Measurements from ENCODE around the gene ARHGAP1.

ARHGAP1 gene

DNA sequence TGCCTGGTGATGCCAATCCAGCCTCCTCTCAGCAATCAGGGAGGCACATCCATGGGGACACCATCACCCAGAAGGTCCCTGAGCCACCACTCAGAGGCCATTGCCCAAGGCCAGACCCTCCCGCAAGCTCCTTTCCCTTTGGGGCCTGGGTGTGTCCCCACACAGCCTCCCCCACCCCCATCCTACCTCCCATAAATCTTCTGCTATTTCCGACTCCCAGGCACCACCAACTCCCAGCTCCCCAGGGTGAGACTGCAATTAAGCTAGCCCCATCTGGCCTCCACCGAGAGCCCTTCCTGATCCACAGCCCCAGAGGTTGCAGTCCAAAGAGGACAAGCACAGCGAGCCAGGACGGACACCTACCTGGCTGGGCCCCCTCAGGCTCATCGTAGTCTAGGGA lies 6.3 kb downstream of the ARHGAP1 start:
- DNase-seq (ENCODE audit: low read depth), result no peak

DNA sequence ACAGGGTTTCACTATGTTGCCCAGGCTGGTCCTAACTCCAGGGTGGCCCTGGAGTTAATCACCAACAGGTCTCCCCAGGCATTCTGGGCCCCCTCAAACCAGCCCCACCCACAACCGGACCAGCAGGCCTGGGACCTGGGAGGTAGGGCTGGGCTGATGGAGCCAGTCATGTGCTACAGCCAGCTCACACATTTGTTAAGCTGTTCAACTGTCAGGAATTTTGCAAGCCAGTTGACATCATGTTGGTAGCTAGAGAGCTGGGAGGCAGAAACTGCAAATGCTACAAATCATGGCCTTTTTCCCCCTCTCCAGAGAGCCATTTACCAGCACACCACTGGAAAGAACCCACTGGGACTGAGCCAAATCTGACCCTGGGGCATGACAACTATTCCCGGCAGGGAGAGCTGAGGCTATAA lies 6.8 kb downstream of the ARHGAP1 start:
- no peak for DNase-seq (ENCODE audit: low read depth)

GRCh38 chr11:46692450-46692849 lies 8.0 kb downstream of the ARHGAP1 start:
- DNase-seq (ENCODE audit: low read depth), result no peak

- no peak for DNase-seq (ENCODE audit: low read depth)
Measured at GRCh38 chr11:46690702-46691101, 9.7 kb downstream of the ARHGAP1 start.

GRCh38 chr11:46686886-46687795 lies 13.3 kb downstream of the ARHGAP1 start:
- DNase-seq (ENCODE audit: low read depth), result no peak

DNA sequence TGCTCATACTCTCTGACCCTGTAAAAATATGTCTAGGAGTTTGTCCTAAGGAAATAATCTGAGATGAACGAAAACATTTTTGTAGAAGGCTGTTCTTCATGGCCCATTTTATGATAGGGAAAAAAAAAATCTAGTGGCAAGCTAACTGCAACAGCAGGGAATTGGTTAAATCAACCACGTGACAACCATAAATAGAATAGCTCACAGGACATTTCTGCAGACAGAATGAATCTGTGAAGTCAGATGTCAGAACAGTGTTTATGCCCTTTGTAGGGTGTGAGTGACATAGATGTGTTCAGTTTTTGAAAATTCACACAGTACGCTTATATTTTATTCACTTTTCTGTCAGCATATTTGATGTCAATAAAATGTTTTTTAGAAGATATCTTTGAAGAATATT lies 16.1 kb downstream of the ARHGAP1 start:
- DNase-seq (ENCODE audit: low read depth), result no peak

DNA sequence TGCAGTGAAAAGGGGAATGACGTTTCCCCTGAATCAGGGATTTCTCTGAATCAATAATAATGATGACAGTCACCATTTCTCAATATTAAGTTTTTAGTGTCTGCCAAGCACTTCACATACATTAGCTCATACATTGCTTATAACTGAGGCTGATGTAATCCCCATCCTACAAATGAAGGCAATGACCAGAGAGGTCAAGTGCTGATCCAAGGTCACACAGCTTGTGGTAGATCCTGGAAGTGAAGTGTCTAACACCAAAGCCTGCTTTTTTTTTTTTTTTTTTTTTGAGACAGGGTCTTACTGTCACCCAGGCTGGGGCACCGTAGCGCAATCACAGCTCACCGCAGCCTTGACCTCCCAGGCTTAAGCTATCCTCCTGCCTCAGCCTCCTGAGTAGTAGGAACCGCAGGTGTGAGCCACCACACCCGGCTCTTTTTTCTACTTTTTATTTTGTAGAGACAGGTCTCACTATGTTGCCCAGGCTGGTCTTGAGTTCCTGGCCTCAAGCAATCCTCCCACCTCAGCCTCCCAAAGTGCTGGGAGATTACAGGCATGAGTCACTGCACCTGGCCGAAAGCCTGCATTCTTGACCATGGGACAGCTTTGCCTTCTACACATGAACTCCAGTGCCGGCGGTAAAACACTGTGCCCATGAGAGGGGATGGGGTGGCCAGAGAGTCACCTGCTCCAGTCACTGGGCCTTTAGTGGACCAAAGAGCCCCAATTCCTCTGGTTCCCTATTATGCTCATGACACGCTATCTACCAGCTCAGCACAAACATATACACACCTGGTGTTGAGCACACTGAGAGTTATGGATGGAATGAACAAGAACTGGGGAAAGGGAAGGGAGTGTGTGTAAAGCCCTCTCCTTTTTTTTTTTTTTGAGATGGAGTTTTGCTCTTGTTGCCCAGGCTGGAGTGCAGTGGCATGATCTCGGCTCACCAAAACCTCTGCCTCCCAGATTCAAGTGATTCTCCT lies 17.4 kb downstream of the ARHGAP1 start:
- DNase-seq (ENCODE audit: low read depth), result no peak

DNA sequence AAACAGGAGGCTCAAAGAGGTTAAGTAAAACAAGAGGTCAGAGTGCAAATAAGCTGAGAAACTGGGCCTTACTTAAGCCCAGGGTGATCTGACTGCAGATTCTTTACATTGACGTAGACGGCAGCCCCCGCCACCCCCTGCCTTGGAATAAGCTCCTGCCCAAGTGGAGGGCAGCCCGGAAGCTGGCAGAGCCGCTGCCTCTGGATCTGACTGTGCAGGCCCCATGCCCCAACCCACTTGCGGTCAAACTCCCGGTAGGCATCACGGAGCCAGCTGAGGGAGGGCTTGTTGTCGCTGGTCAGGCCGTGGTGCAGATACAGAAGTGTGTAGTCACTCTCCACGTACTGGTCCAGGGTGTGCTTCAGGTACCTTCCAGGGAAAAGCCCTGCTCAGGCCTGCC lies 18.6 kb downstream of the ARHGAP1 start:
- no peak for DNase-seq (ENCODE audit: low read depth)

DNA sequence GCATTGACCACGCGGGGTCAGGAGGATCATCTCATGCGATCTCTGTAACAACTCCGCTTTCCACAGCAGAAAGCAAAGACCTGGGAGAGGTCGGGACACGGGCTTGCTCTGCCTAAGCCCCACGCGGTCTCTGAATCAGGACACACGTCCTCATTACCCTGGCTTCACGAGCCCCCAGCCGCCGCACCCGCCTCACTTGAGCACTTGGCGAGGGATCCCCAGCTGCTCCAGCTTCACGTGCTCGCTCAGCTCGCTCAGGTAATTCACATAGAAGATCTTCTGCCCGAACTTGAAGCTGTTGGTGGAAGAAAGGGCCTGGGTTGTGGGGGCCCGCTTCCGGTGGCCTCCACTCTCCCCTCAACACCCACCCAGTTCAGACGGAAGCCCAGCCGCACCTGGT lies 19.6 kb downstream of the ARHGAP1 start:
- no peak for DNase-seq (ENCODE audit: low read depth)

DNA sequence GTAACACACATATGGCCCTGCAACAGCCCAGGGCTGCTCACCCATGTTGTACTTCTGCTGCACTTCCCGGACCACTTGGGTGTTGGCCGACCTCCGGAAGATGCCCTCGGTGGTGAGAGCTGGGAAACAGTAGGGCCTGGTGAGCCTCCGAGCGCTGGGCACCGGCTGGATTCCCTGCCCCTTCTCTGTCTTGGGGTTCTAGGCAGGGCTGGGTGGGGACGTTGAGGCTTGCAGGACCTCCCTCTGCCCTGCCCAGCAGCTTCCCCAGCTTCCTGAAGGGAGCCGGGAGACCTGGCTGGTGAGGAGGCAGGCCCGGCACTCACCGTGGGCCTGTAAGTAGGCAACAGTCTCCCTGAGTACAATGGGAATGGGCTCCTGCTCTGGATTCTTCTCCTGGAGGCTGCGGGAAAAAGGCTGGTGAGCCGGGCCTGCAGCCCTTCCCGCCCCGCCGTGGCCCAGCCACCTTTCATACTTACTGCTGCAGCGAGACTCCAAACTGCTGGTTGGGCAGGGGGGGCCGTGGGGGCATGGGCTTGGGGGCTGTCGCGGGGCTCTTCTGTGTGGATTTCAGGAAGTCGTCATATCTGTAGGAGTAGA lies 20.2 kb downstream of the ARHGAP1 start:
- DNase-seq (ENCODE audit: low read depth), result no peak

GRCh38 chr11:46679241-46680163 lies 20.9 kb downstream of the ARHGAP1 start:
- DNase-seq (ENCODE audit: low read depth), result no peak

DNA sequence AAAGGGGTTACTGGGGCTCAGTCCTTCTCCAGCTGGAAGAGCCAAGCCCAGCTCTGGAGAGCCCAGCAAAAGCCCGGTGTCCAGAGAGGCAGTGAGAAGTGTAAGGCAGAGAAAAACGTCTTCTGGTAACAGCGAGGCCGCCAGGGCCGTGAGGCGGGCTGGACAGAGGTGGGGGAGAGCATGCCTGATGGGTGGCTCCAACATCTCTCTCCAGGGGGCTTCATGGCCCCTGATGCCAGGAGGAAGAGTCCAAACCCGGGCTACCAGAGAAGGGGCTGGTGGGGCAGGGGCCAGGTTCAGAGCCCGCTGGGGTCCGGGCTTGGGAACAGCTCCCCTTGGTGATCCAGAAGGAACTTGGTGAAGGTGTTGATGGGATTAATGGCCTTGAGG lies 21.7 kb downstream of the ARHGAP1 start:
- no peak for DNase-seq (ENCODE audit: low read depth)

- no peak for DNase-seq (ENCODE audit: low read depth)
Measured at GRCh38 chr11:46677991-46678740, 22.3 kb downstream of the ARHGAP1 start.

- no peak for DNase-seq (ENCODE audit: low read depth)
Measured at GRCh38 chr11:46677169-46677568, 23.2 kb downstream of the ARHGAP1 start.

DNA sequence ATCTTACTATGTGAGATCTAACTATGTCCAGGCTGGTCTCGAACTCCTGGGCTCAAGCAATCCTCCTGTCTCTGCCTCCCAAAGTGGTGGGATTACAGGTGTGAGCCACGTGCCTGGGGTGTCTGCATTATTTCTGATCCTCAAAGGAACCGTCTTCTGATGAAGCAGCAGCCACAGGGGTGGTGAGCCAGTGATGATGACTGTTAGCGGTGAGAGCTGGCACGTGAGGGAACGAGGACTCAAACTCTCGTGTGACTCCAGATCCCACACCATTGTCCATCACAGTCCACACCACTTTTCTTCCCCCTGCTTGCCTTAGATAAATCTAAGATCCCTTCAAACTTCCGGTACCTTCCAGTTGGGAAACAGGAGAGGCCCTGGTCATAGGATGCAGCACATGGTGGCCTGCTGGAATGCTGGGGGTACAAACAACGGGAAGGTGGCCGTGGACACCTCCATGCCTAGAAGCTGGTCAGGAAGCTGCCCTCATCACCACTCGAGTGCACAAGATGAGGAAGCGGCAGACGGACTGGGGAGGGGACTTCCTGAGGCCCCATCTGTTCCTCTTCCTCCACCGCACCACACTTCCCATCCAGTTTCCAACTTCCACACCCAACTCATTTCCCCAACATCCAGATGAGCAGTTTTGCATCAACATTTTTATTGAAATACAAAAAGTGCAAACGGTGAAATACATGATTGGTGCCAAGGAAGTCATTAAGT lies 23.8 kb downstream of the ARHGAP1 start:
- no peak for DNase-seq (ENCODE audit: low read depth)

DNA sequence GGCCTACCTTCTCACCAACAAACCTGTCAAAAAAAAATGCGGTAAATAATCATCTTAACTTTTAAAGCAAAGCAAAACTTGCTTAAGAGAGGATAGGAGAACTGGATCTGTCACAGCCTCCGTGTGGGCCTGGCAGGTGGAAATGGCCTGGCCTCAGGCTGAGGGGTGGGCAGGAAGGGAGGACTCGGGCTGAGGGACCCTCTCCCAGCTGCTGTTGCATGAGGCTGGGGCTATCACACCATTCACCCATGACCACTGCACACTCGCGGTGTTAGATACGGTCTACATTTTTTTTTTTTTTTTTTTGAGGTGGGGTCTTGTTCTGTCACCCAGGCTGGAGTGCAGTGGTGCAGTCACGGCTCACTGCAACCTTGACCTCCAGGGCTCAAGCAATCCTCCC lies 24.5 kb downstream of the ARHGAP1 start:
- no peak for DNase-seq (ENCODE audit: low read depth)

GRCh38 chr11:46675288-46675851 lies 25.0 kb downstream of the ARHGAP1 start:
- DNase-seq (ENCODE audit: low read depth), result no peak

GRCh38 chr11:46674463-46675287 lies 25.7 kb downstream of the ARHGAP1 start:
- DNase-seq (ENCODE audit: low read depth), result no peak

Measured in activated T-cell treated with anti-CD3 and anti-CD28 coated beads for 24 hours (primary cell).